GM12875 (cell line): ENCODE results near the gene ILDR1.

Source experiments
- H3K4me3 ChIP-seq: one replicate; pipeline ENCODE4 v1.5.1; 2011; ENCODE audit warnings: low read depth, low read length, control low read depth
- TF ChIP-seq, protein P1 (sequence below): IDR thresholded peaks from 2 replicates; pipeline ENCODE4 v1.5.1; 2011; ENCODE audit warnings: low read depth, mild to moderate bottlenecking, control low read depth, inconsistent platforms, low read length, moderate library complexity, borderline replicate concordance; ENCODE audit not compliant: insufficient read depth

Gene ILDR1

GRCh38 chr3:121981473-121981872 is 40.6 kb downstream of the ILDR1 start:
- TF ChIP-seq, protein P1, sequence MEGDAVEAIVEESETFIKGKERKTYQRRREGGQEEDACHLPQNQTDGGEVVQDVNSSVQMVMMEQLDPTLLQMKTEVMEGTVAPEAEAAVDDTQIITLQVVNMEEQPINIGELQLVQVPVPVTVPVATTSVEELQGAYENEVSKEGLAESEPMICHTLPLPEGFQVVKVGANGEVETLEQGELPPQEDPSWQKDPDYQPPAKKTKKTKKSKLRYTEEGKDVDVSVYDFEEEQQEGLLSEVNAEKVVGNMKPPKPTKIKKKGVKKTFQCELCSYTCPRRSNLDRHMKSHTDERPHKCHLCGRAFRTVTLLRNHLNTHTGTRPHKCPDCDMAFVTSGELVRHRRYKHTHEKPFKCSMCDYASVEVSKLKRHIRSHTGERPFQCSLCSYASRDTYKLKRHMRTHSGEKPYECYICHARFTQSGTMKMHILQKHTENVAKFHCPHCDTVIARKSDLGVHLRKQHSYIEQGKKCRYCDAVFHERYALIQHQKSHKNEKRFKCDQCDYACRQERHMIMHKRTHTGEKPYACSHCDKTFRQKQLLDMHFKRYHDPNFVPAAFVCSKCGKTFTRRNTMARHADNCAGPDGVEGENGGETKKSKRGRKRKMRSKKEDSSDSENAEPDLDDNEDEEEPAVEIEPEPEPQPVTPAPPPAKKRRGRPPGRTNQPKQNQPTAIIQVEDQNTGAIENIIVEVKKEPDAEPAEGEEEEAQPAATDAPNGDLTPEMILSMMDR, result no peak

GRCh38 chr3:121980450-121980796 is 41.6 kb downstream of the ILDR1 start:
- H3K4me3 ChIP-seq, result no peak overlapping the region
- TF ChIP-seq, protein P1, result no peak

More at GRCh38 chr3:121981473-121981872, 40.6 kb downstream of the ILDR1 start:
- H3K4me3 ChIP-seq, result no peak overlapping the region

DNA sequence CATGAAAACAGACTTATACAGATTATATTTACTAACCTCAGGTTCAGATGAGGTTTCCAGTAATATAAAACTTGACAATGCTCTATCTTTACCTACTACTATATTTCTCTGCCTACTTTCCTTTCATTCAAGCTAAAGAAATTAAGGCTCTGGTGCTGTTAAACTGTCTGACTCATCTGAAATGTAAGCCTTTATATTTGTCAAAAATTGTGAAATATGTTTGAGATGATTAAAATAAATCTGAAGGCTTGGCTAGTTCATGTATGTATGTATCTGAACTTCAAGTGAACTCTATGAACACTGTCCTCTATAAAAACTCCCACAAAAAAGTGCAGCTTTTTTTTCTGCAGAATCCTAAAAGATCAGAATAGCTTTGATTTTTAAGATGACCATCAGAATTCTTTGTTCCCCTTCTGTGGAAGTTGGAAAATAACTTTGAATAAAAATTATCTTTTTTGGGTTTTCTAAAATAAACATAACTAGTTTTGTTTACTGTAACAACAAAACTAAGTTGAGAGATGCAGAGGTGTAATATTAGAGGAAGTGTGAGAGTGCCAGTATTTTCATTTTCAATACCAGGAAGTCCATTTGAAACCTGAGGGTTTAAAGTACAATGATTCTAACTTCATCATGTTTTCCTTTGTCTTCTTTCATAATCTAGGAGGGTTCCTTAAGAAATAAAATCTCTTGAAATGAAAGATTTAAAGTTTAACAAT is 42.2 kb downstream of the ILDR1 start:
- H3K4me3 ChIP-seq, result no peak overlapping the region
- TF ChIP-seq, protein P1, result no peak

DNA sequence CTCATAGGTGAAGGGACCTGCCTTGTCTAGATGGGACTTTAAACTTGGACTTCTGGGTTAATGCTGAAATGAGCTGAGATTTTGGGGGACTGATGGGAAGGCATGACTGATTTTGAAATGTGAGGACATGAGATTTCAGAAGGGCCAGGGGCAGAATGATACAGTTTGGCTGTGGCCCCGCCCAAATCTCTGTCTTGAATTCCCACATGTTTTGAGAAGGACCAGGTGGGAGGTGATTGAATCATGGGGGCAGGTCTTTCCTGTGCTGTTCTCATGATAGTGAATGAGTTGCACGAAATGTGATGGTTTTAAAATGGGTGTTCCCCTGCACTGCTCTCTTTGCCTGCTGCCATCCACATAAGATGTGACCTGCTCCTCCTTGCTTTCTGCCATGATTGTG is 42.8 kb downstream of the ILDR1 start:
- H3K4me3 ChIP-seq, result no peak overlapping the region
- TF ChIP-seq, protein P1, result no peak

DNA sequence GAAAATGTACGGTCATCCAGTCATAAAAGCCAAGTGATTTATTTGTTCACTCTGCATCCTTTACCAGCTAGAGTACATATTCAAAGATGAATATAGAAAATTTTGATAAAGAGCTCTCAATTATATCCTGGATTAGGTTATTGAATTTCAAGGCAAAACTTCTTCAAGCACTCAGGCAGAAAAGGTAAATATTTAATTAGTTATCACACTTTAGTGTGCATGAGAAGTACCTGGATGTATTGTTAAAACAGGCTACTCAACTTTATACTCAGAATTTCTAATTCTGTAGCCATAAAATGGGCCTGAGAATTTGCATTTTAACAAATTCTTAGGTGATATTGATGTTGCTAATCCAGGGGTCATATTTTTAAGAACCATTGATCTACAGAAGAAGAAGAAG is 45.3 kb downstream of the ILDR1 start:
- TF ChIP-seq, protein P1, result no peak
- no peak overlapping the region for H3K4me3 ChIP-seq

DNA sequence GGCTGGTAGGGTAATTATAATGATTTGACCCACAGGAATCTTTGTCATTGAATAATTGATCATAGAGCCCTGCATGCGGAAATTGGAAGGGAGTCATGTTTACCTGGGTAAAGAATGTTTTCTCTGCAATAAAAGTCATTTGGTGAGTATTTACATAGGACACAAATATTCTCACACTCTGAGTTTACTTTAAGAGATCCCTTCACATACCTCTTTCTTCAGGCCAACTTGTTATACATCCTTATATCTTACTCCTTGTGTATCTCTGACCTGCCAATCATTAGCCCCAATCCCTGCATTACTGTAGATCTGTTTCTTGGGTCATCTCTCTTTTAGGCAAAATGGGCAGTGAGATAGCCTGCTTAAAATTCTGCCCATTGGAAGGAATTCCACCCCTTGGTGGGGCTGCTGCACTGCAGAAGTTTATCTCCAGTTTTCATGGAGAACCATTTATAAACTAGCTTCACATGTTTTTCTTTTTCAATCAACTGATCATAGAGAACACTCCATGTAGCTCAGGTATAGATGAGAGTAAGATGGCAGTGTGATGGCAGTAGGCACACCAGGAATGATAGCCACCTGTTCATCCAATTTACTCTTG is 46.2 kb downstream of the ILDR1 start:
- no peak overlapping the region for H3K4me3 ChIP-seq
- TF ChIP-seq, protein P1, result no peak

DNA sequence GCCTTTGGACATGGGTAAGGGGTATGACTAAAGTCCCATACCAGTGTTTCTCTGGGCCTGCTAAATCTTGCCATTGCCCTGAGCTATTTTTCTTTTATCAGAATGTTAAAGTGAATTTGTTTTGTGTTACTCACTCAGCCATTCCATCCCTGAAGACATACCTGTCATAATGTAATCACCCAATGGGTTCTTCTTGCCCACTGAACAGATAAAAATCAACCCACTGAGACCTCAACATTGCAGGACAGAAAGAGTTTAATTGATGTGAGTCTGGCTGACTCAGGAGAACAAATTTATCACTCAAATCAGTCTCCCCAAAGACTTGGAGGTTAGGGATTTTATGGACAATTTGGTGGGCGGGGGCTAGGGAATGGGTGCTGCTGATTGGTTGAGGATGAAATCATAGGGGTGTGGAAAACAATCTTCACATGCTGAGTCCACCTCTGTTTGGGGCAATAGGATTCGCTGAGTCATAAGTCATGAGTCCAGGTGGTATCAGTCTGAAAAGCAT is 47.4 kb downstream of the ILDR1 start:
- no peak overlapping the region for H3K4me3 ChIP-seq
- TF ChIP-seq, protein P1, result no peak
